EH (cell line): ENCODE results near the gene CLEC2D.
"Not testable (repeated sequence)": the region's sequence is repeated elsewhere in the genome, so short reads cannot be mapped to it uniquely, and the experiment has no call there.

Experiments
- DNase-seq: peaks from one replicate; pipeline ENCODE4 v3.0.0-alpha.2; 2015; ENCODE audit warnings: low read depth

CLEC2D gene

GRCh38 chr12:9700606-9700956 lies 31.1 kb downstream of the CLEC2D start:
- no peak for DNase-seq

GRCh38 chr12:9701380-9702154 lies 32.1 kb downstream of the CLEC2D start:
- no peak for DNase-seq

- DNase-seq: no peak
These were observed 32.7 kb downstream of the CLEC2D start for GRCh38 chr12:9702255-9702654.

- not testable (repeated sequence) for DNase-seq
These were observed 35.0 kb downstream of the CLEC2D start for GRCh38 chr12:9704561-9704960.

- no peak for DNase-seq
These were observed 36.7 kb downstream of the CLEC2D start for GRCh38 chr12:9706086-9706685.

GRCh38 chr12:9707356-9707755 lies 37.8 kb downstream of the CLEC2D start:
- DNase-seq: no peak

GRCh38 chr12:9707864-9708808 lies 38.6 kb downstream of the CLEC2D start:
- DNase-seq: peak; percentile 67

GRCh38 chr12:9708853-9709252 lies 39.3 kb downstream of the CLEC2D start:
- DNase-seq: no peak

- no peak for DNase-seq
These were observed 41.3 kb downstream of the CLEC2D start for GRCh38 chr12:9710584-9711375.

GRCh38 chr12:9711664-9712063 lies 42.2 kb downstream of the CLEC2D start:
- DNase-seq: peak; percentile 53

- not testable (repeated sequence) for DNase-seq
These were observed 43.6 kb downstream of the CLEC2D start for GRCh38 chr12:9713032-9713558.

GRCh38 chr12:9717070-9717925 lies 47.8 kb downstream of the CLEC2D start:
- DNase-seq: no peak

GRCh38 chr12:9718968-9719367 lies 49.5 kb downstream of the CLEC2D start:
- no peak for DNase-seq

GRCh38 chr12:9719790-9720189 lies 50.3 kb downstream of the CLEC2D start:
- no peak for DNase-seq

- no peak for DNase-seq
These were observed 52.0 kb downstream of the CLEC2D start for GRCh38 chr12:9721394-9722092.

- no peak for DNase-seq
These were observed 54.5 kb downstream of the CLEC2D start for GRCh38 chr12:9724023-9724422.

GRCh38 chr12:9725213-9725870 lies 55.8 kb downstream of the CLEC2D start:
- no peak for DNase-seq

GRCh38 chr12:9727813-9728212 lies 58.3 kb downstream of the CLEC2D start:
- DNase-seq: no peak

- DNase-seq: no peak
These were observed 59.6 kb downstream of the CLEC2D start for GRCh38 chr12:9729082-9729481.
